ENCODE results near the gene TSPAN10. TPM values are rescaled to one million over a fixed set of nuclear protein-coding genes. Genes with fewer than 3 reads are reported as not detected.

The TSPAN10 gene
- total and polyA plus RNA-seq, 2 experiments from 2014 or later = 2.6 to 4.7 TPM

GRCh38 chr17:81652906-81653771, 16.1 kb downstream of the TSPAN10 start:
- Histone ChIP-seq H3K4me1 (ENCODE audit: insufficient read depth) (0 out of 2 replicates have a peak, but pooled peaks cover 3% of the 10 kb centered on the region), H3K9me2 (ENCODE audit: insufficient read depth) (no peaks in the 10 kb centered on the region), H3K9me3 (ENCODE audit: low read depth) (no peaks in the 10 kb centered on the region), H3K36me3 (ENCODE audit: low read depth) (no peaks in the 10 kb centered on the region), H3K4me3 (no peak overlapping the region), H2AFZ (no peak overlapping the region), H4K20me1 (ENCODE audit: insufficient read depth) (no peaks in the 10 kb centered on the region), H3K27me3 (replicated peaks; ENCODE audit: insufficient read depth) (peaks cover 7% of the 10 kb centered on the region; the same call in 1 of the 2 replicates), H3K9ac (no peak overlapping the region), H3K27ac (no peak overlapping the region), H3F3A (ENCODE audit: insufficient read depth) (no peaks in the 10 kb centered on the region), H3K79me2 (ENCODE audit: insufficient read depth) (no peaks in the 10 kb centered on the region), H3K4me2 (ENCODE audit: unreplicated experiment) (no peak overlapping the region)
- DNase-seq = no peak
- no peak for TF ChIP-seq EZH2phosphoT487 (IDR thresholded peaks at IDR 0.05; ENCODE audit: insufficient read depth, low read depth)
- TF ChIP-seq EZH2 (IDR thresholded peaks at IDR 0.05; ENCODE audit: insufficient read depth, poor library complexity, severe bottlenecking) = no peak
- in situ Hi-C loops (cut with MboI) = loop anchor here (10.0 kb wide), 1 partner anchor 58 kb away; no protein-coding TSS in a partner anchor
- 51 to 53% methylated on average over 23 to 27 of the region's 27 CpGs for WGBS, 2 experiments (ENCODE audit: low coverage in 1 of 2, low lambda C conversion rate in 2 of 2, missing lambda C conversion rate in 2 of 2)

- in situ Hi-C loops (cut with MboI) = loop anchor here (10.0 kb wide), 1 partner anchor 61 kb away; no protein-coding TSS in a partner anchor
- no peaks in the 10 kb centered on the region for H3K36me3 ChIP-seq (ENCODE audit: low read depth)
- H3K4me1 ChIP-seq (ENCODE audit: insufficient read depth) = 0 out of 2 replicates have a peak, but pooled peaks cover 3% of the 10 kb centered on the region
- H3K27me3 ChIP-seq (replicated peaks; ENCODE audit: insufficient read depth) = no peaks in the 10 kb centered on the region
- H3F3A ChIP-seq (ENCODE audit: insufficient read depth) = no peaks in the 10 kb centered on the region
- TF ChIP-seq EZH2 (IDR thresholded peaks at IDR 0.05; ENCODE audit: insufficient read depth, poor library complexity, severe bottlenecking) (no peak), EZH2phosphoT487 (IDR thresholded peaks at IDR 0.05; ENCODE audit: insufficient read depth, low read depth) (no peak)
- DNase-seq = no peak
- H3K4me2 ChIP-seq (ENCODE audit: unreplicated experiment) = no peak overlapping the region
- H3K9me2 ChIP-seq (ENCODE audit: insufficient read depth) = no peaks in the 10 kb centered on the region
- no peak overlapping the region for H2AFZ ChIP-seq
- no peaks in the 10 kb centered on the region for H3K9me3 ChIP-seq (ENCODE audit: low read depth)
- H3K4me3 ChIP-seq = no peak overlapping the region
- 74 to 76% methylated on average over 18 of the region's 18 CpGs for WGBS, 2 experiments (ENCODE audit: low coverage in 1 of 2, low lambda C conversion rate in 2 of 2, missing lambda C conversion rate in 2 of 2)
- H3K79me2 ChIP-seq (ENCODE audit: insufficient read depth) = no peaks in the 10 kb centered on the region
- no peak overlapping the region for H3K27ac ChIP-seq
- no peak overlapping the region for H3K9ac ChIP-seq
- H4K20me1 ChIP-seq (ENCODE audit: insufficient read depth) = no peaks in the 10 kb centered on the region
Observed at GRCh38 chr17:81655378-81656117, 18.6 kb downstream of the TSPAN10 start.

GRCh38 chr17:81656118-81656743, 19.2 kb downstream of the TSPAN10 start, which contains the start of gene PDE6G:
Gene PDE6G, minus strand, starts transcription at chr17:81656542. Its CDS starts 3,237 bp downstream, at chr17:81653305.
- no peaks in the 10 kb centered on the region for H3K79me2 ChIP-seq (ENCODE audit: insufficient read depth)
- no peak within 1 kb of the TSS for H2AFZ ChIP-seq
- H3K36me3 ChIP-seq (ENCODE audit: low read depth) = no peaks in the 10 kb centered on the region
- no peaks in the 10 kb centered on the region for H4K20me1 ChIP-seq (ENCODE audit: insufficient read depth)
- no peaks in the 10 kb centered on the region for H3F3A ChIP-seq (ENCODE audit: insufficient read depth)
- no peak within 1 kb of the TSS for H3K27ac ChIP-seq
- WGBS, 2 experiments (ENCODE audit: low coverage in 1 of 2, low lambda C conversion rate in 2 of 2, missing lambda C conversion rate in 2 of 2) = 84 to 85% methylated on average over 15 of the region's 15 CpGs
- H3K4me1 ChIP-seq (ENCODE audit: insufficient read depth) = 0 out of 2 replicates have a peak, but pooled peaks cover 3% of the 10 kb centered on the region
- no peak within 1 kb of the TSS for H3K4me2 ChIP-seq (ENCODE audit: unreplicated experiment)
- no peak within 1 kb of the TSS for H3K4me3 ChIP-seq
- TF ChIP-seq EZH2phosphoT487 (IDR thresholded peaks at IDR 0.05; ENCODE audit: insufficient read depth, low read depth) = no peak
- TF ChIP-seq EZH2 (IDR thresholded peaks at IDR 0.05; ENCODE audit: insufficient read depth, poor library complexity, severe bottlenecking) = no peak
- no peak for DNase-seq
- in situ Hi-C loops (cut with MboI) = loop anchor here (10.0 kb wide), 1 partner anchor 61 kb away; no protein-coding TSS in a partner anchor
- H3K27me3 ChIP-seq (replicated peaks; ENCODE audit: insufficient read depth) = no peaks in the 10 kb centered on the region
- H3K9me3 ChIP-seq (ENCODE audit: low read depth) = no peaks in the 10 kb centered on the region
- no peak within 1 kb of the TSS for H3K9ac ChIP-seq
- no peaks in the 10 kb centered on the region for H3K9me2 ChIP-seq (ENCODE audit: insufficient read depth)

GRCh38 chr17:81656835-81657234, 19.8 kb downstream of the TSPAN10 start:
- DNase-seq = no peak
- no peak overlapping the region for H3K9ac ChIP-seq
- H3K27ac ChIP-seq = no peak overlapping the region
- no peaks in the 10 kb centered on the region for H3K9me3 ChIP-seq (ENCODE audit: low read depth)
- no peaks in the 10 kb centered on the region for H3F3A ChIP-seq (ENCODE audit: insufficient read depth)
- TF ChIP-seq EZH2 (IDR thresholded peaks at IDR 0.05; ENCODE audit: insufficient read depth, poor library complexity, severe bottlenecking) (no peak), EZH2phosphoT487 (IDR thresholded peaks at IDR 0.05; ENCODE audit: insufficient read depth, low read depth) (no peak)
- H3K79me2 ChIP-seq (ENCODE audit: insufficient read depth) = no peaks in the 10 kb centered on the region
- in situ Hi-C loops (cut with MboI) = loop anchor here (10.0 kb wide), 1 partner anchor 62 kb away; no protein-coding TSS in a partner anchor
- no peaks in the 10 kb centered on the region for H3K36me3 ChIP-seq (ENCODE audit: low read depth)
- H3K4me3 ChIP-seq = no peak overlapping the region
- WGBS, 2 experiments (ENCODE audit: low coverage in 1 of 2, low lambda C conversion rate in 2 of 2, missing lambda C conversion rate in 2 of 2) = 55 to 63% methylated on average over 4 of the region's 4 CpGs
- no peaks in the 10 kb centered on the region for H4K20me1 ChIP-seq (ENCODE audit: insufficient read depth)
- H3K4me1 ChIP-seq (ENCODE audit: insufficient read depth) = no peaks in the 10 kb centered on the region
- no peak overlapping the region for H3K4me2 ChIP-seq (ENCODE audit: unreplicated experiment)
- no peak overlapping the region for H2AFZ ChIP-seq
- H3K27me3 ChIP-seq (replicated peaks; ENCODE audit: insufficient read depth) = no peaks in the 10 kb centered on the region
- no peaks in the 10 kb centered on the region for H3K9me2 ChIP-seq (ENCODE audit: insufficient read depth)

All from GM23248 (cell line).